ENCODE measurements around the gene SERPINF2.
"Not testable (repeated sequence)": the region's sequence is repeated elsewhere in the genome, so short reads cannot be mapped to it uniquely, and the experiment has no call there.

SERPINF2 gene

DNA sequence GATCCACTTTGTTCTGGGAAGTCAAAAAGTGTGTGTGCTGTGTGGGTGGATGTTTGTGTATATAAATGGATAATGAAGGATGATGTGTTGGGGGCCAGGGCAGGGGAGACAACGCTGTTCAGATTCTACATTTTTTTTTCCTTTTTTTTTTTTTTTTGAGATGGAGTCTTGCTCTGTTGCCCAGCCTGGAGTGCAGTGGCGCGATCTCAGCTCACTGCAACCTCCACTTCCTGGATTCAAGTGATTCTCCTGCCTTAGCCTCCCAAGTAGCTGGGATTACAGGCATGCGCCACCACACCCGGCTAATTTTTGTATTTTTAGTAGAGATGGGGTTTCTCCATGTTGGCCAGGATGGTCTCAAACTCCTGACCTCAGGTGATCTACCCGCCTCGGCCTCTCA is 22.0 kb downstream of the SERPINF2 start:
- not testable (repeated sequence) for DNase-seq

DNA sequence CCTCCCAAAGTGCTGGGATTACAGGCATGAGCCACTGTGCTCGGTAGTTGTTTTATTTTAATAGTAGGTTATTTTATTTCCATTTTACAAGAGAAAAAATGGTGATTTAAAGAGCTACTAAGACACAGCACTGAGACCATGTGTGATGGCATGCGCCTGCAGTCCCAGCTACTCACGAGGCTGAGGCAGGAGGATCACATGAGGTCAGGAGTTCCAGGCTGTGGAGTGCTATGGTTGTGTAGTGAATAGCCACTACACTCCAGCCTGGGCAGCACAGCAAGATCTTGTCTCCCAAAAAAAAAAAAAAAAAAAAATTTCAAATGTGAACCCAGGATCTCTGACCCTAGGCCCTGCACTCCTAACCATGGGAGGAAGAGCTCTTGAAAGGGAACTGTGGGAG is 22.9 kb downstream of the SERPINF2 start:
- no peak for DNase-seq

DNA sequence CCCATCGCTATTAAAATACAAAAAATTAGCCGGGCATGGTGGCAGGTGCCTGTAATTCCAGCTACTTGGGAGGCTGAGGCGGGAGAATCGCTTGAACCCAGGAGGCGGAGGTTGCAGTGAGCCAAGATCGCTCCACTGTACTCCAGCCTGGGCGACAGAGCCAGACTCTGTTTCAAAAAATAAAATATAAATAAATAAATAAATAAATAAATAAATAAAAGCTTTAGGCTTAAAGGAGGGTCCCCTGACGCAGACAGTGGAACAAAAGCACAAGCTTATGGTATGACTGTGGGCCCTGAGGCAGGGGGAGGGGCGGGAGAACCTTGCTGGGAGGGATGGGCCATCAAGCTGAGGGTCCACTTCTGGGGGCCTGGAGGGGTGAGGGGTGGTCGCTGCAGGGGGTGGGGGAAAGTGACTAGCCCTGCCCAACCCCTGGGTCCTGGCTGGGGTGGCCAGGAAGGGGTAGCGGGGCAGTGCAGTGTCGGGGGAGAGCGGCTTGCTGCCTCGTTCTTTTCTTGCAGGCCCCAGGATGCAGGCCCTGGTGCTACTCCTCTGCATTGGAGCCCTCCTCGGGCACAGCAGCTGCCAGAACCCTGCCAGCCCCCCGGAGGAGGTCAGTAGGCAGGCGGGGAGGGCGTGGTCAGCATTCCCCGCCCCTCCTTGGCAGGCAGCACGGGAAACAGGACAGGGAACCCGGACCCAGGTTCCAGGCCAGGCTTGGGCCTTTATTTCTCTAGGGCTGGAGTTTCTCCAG is 23.9 kb downstream of the SERPINF2 start:
- DNase-seq, result no peak

DNA sequence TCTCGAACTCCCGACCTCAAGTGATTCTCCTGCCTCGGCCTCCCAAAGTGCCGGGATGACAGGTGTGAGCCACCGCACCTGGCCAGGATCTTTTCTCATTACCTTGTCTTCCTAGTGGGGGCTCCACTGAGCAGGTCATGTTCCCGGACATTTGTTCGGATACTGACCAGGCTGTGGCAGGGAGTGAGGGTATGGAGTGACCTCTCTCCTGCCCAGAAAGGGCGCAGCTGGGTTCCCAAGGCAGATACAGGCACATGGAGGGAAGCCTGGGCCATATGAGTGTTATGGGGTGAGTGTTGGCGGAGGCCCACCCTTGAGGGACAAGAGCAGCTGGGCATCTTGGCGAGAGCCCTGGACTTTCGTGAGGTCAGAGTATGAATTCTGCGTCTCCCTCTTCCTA is 24.7 kb downstream of the SERPINF2 start:
- DNase-seq, result no peak

DNA sequence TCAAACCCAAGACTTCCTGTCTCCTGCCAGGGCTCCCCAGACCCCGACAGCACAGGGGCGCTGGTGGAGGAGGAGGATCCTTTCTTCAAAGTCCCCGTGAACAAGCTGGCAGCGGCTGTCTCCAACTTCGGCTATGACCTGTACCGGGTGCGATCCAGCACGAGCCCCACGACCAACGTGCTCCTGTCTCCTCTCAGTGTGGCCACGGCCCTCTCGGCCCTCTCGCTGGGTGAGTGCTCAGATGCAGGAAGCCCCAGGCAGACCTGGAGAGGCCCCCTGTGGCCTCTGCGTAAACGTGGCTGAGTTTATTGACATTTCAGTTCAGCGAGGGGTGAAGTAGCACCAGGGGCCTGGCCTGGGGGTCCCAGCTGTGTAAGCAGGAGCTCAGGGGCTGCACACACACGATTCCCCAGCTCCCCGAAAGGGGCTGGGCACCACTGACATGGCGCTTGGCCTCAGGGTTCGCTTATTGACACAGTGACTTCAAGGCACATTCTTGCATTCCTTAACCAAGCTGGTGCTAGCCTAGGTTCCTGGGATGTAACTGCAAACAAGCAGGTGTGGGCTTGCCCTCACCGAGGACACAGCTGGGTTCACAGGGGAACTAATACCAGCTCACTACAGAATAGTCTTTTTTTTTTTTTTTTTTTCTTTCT is 27.3 kb downstream of the SERPINF2 start:
- no peak for DNase-seq

DNA sequence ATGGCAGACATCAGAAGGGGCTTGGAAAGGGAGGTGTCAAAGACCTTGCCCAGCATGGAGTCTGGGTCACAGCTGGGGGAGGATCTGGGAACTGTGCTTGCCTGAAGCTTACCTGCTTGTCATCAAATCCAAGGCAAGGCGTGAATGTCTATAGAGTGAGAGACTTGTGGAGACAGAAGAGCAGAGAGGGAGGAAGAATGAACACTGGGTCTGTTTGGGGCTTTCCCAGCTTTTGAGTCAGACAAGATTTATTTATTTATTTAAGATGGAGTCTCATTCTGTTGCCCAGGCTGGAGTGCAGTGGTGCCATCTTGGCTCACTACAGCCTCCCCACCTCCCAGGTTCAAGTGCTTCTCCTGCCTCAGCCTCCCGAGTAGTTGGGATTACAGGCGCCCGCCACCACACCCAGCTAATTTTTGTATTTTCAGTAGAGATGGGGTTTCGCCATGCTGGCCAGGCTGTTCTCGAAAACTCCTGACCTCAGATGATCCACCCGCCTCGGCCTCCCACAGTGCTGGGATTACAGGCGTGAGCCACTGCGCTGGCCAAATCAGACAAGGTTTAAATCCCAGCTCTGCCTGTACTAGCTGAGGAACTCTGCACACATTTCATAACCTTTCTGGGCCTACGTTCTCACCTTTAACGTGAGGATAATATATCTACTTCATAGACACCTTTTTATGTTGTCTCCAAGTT is 30.5 kb downstream of the SERPINF2 start:
- DNase-seq, result not testable (repeated sequence)

DNA sequence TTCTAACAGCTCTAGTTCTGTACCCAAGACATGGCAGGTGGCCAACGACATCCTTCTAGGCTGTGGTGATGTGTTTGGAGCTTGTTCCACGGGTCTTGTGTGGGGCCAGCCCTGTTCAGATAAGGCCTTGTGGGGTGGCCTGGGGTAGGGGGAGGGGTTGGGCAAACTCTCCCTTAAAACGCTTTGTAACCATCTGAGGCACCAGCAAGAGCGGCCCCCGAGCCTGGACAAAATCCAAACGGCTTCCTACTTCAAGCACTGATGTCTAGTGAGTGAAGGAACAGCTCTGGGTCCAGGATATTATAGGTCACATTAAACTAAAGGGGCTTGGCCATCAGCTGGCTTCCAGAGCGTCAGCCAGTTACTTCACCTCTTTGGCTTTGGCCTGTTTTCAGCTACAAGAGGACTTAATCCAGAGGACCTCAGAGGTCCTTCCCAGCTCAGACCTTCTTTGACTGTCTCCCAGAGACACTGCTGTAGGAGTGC is 31.1 kb downstream of the SERPINF2 start:
- no peak for DNase-seq

DNA sequence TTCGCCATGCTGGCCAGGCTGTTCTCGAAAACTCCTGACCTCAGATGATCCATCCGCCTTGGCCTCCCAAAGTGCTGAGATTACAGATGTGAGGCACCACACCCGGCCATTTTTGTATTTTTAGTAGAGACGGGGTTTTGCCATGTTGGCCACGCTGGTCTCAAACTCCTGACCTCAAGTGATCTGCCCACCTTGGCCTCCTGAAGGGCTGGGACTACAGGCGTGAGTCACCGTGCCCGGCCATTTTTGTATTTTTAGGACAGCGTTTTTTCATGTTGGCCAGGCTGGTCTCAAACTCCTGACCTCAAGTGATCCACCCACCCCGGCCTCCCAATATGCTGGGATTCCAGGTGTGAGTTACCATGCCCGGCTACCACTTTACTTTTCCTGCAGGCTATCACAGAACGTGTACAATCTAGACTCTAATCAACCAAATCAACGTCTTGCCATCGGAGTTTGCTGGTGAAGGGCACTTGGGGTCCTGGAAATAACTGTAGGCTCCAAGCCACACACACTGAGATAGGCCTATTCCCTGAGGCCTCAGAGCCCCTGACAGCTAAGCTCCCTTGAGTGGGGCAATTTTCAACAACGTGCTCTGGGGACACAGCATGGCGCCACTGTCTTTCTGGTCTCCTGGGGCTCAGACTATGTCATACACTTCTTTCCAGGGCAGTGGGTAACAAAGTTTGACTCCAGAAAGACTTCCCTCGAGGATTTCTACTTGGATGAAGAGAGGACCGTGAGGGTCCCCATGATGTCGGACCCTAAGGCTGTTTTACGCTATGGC is 31.9 kb downstream of the SERPINF2 start:
- DNase-seq, result no peak

DNA sequence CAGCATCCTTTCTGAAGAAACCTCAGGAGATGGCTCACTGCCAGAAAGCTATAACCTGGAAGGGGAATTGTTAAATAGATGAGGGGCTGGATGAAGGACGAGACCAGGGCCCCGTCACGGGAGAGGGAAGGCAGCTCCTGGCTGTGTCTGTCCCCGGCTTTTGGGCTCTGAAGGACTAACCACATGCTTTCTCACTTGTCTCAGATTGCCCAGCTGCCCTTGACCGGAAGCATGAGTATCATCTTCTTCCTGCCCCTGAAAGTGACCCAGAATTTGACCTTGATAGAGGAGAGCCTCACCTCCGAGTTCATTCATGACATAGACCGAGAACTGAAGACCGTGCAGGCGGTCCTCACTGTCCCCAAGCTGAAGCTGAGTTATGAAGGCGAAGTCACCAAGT is 33.7 kb downstream of the SERPINF2 start:
- DNase-seq, result no peak

DNA sequence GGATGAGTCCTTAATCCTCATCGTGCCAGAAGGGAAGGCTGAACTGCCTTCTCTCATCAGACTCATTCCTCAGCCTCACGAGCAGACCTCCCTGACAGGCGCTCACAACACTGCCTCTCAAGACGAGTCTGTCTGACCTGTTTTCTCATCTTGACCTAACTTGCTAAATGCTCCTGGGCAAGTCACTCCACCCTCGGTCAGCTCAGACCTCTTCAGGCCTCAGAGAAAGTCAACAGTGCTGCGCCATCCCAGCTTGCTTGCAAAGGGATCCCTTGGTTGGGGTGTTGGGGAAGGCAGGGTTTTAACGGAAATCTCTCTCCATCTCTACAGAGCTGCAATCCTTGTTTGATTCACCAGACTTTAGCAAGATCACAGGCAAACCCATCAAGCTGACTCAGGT is 34.2 kb downstream of the SERPINF2 start:
- no peak for DNase-seq

DNA sequence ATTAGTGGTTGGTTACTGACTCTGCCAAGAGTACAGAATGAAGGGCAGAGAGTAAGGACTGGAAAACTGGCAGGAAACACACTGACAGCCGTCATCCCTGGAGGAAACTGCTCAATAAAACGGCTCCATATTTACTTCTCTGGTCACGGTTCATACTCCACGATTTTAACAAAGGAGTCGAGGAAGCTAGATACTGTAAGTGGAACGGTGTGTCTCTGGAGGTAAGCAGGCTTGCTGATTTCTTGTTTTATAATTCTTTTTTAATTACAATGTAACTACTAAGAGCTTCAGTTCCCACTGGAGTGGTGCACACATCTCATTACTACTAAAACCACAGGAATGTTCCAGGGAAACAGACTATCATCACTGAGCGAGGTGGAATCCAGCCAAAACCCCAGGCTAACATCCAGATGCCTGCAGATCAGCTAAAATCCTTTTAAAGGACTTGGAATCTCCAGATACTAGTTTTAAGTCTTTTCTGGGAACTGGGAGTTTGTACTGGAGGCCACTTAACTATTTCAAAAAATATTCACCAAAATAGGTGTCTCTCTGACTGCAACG is 37.0 kb downstream of the SERPINF2 start:
- no peak for DNase-seq

DNA sequence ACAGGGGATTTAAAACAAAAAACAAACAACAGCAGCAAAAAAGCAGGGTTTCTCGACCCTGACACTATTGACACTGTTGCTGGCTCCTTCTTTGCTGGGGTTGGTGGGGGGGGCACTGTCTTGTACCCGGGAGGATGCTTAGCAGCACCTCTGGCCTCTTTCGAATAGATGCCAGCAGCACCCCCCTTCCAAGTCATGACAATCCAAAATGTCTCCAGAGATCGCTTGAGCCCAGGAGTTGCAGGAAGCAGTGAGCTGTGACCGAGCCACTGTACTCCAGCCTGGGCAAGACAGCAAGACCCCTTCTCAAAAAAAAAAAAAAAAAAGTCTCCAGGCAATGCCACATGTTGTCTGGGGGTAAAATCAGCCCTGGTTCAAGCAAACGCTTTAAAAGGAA is 39.5 kb downstream of the SERPINF2 start:
- DNase-seq, result no peak

DNA sequence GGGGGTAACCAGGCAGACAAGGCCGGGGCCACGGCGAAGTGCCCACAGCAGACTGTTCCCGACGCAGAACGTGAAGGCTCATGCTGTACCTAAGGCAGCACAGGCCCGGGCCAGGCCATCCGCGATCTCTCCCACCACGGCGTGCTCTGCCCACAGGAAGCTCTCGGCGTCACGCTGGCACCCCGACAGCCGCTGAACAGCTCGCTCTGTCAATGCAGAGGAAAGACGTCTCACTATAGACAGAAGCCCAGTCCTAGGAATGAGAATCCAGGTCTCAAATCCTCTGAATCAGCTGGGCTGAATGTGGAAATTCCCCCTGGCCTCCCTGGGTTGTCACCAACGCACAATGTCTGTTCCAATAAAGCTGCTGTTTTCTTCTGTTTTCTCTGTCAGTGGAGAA is 40.6 kb downstream of the SERPINF2 start:
- DNase-seq, result no peak

DNA sequence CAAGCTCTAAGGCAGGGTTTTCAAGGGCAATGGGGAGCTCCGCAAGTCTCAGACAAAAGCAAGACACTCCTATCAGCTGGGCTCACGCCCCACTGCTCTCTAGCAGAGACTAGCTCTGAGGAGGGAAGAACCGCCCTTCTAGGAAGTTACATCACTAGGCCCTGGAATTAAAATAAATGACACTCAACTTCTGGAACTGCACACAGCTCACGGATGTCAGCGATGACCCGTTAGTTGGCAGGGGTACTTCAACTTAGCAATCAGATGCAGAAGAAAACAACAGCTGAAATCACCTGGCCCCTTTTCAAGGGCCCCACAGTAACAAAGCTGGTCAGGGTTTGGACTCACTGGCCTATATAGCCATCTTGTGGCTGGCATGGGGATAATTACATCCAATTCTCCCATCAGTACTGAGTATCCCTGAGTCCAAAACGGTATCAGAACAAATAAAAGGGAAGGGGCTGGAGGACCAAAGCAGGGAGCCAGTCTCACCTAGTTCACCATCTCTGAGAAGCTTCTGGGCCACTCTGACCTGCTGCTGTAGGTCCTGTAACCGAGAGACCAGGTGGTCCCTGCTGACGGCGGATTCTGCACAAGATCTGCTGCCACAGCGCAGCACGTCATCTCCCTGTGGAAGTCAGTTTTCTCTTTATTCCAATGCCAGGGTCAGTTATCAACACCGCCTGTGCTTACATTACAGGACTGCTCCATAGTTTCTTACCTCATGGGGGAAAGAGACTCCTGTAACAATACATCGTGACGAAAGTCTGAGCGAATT is 41.4 kb downstream of the SERPINF2 start:
- DNase-seq, result no peak

DNA sequence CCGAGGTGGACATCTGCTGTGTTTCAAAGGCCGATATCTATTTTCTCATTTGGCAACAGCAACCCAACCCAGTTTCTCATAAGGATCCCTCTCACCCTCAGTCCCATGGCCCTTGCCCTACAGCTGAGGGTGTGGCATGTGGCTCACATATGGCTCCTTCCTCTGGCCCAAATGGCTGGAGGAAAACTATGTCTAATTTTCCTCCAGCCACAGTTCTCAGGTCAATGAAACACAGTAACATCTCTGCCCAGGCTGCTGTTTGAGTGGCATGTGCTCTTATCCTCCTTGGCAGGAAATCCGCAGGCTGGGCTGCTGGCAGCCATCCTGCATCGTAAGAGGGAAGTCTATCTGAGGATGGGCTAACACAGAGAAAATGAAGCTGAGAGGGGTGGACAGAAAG is 43.3 kb downstream of the SERPINF2 start:
- no peak for DNase-seq

DNA sequence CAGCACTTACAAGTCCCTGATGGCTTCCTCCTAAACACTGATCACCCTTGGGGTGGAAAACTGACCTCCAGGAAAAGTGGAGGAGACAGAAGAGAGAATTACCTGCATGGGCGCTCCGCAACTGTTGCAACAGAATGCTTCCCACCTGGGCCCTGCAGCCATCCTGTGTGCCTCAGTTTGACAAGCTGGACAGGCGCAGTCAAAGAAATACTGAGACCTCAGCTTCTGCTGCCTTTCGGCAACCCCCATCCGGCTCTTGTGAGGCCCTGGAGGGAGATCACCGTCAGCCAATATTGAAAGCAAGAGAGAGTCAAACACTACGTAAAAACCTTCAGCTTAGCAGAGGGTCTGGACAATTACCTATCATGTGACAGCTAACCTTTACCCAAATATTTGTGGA is 44.0 kb downstream of the SERPINF2 start:
- no peak for DNase-seq

DNA sequence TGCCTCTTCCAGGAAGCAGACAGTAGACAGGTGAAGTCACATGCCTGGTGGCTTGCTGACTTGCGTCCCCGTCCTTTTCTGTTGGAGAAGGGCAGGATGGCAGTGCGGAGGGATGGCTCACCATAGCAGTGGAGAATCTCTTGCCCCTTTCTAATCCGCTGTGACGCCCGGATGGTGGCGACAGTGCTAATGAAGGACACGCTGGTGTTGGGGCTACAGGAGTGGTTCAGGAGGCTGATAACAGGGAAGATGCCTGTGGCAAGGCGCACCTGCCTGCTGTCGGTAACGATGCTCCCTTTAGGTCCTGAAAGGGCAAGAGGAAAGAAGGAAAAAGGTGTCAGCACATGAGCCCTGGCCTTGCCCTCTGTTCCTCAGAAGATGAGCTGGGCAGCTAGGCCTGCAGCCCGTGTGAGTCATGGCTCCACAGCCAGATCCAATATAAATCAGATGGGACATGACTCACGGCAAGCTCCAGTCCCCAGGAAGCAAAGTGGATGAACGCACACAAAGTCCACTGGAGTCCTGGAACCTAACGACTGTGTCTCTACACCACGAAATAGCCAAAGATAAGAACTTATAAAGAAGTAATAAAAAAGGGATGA is 44.7 kb downstream of the SERPINF2 start:
- no peak for DNase-seq

DNA sequence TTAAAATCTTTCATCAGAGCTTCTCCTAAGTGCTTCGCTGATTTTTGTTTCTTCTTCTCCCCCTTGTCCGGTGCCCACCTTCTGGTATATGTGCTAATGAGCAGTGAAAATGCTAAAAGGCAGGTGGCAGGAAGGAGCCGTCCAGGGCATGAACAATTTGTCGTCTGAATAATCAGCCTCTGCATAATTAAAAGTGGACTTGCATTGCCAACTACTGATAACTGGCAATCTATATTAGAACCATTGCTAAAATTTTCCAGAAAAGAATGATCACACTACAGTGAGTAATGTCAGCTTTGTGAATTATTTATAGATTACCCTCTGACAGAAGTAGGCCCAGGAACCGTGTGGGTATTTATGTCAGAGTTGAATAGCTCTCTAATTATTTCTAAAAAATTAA is 47.3 kb downstream of the SERPINF2 start:
- no peak for DNase-seq

DNA sequence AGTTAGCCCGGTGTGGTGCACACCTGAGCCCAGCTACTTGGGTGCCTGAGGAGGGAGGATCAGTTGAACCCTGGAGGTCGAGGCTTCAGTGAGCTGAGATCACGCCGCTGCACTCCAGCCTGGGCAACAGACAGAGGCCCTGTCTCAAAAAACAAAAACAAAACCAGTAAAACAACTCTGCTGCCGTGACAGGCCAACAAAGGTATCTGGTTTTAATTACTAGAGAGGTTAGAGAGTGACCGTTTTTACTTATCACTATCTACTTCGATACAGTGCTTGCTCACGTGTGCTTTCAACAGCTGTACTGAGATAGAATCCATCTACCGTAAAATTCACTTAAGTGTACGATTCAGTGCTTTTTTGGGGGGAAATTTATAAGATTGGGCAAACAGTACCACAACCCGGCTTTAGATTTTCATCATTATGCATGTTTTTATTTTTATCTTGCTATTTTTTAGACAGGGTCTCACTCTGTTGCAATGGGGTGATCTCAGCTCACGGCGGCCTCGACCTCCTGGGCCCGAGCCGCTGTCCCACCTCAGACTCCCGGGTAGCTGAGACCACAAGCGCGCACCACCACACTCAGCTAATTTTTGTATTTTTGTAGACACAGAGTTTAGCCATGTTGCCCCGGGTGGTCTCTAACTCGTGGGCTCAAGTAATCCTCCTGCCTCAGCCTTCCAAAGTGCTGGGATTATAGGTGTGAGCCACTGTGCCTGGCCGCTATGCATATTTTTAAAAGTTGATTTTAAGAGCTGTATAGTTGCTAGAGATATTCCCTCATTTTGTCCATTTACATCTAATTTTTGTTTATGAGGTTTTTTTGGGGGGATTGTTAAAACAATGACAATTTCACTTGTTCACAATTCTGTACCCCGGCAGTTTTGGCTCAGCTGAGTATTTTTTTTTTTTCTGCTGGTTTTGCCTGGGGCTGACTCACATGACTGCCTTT is 50.1 kb downstream of the SERPINF2 start:
- no peak for DNase-seq

DNA sequence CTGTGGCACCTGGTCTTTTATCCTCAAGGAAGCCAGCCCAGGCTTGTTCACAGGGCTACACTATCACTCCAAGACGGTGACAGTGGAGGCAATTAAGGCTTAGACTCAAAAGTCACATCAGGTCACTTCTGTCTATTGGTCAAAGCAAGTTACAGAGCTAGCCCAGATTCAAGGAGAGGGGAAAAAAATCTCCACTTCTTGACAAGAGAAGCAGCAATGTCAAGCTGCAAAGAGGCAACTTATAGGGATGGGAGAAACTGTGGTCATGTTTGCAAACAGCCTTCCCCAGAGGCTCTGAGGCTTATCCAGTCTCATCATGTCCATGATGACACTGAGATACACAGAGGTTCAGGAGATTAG is 50.8 kb downstream of the SERPINF2 start:
- DNase-seq, result no peak

DNA sequence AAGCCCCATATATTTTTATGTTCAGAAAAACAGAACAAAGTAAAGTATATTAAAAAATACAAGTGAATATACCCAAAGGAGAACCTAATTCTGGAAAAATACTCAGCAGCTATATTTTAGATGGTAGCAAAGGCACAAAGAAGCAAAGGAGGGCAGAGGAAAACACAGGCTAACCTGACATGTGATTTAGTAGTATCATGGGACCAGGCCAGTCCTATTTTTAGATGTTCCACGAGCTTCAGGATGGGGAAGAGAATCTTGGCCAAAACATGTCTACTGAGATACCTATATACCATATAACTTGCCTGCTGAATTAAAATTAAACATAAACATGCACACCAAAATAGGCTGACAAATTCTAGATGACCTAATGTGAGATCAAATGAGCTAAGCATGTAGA is 54.1 kb downstream of the SERPINF2 start:
- DNase-seq, result no peak

Measured in NCI-H1048 (cell line).